Stimulated activated naive CD8-positive, alpha-beta T cell treated with anti-CD3 and anti-CD28 coated beads, Interleukin-15, Interleukin-2, amounts not matched to agents 100 U/mL and 50 U/mL, for 24 hours (primary cell): ENCODE measurements around the gene UGT1A4.

Source experiments
- ATAC-seq: fragments of 150-1000 bp; cut with Tn5 transposase; one replicate; pipeline ENCODE4 v1.10.0; 2021
- DNase-seq: peaks from one replicate; pipeline ENCODE4 v3.0.0; 2021

Gene UGT1A4

DNA sequence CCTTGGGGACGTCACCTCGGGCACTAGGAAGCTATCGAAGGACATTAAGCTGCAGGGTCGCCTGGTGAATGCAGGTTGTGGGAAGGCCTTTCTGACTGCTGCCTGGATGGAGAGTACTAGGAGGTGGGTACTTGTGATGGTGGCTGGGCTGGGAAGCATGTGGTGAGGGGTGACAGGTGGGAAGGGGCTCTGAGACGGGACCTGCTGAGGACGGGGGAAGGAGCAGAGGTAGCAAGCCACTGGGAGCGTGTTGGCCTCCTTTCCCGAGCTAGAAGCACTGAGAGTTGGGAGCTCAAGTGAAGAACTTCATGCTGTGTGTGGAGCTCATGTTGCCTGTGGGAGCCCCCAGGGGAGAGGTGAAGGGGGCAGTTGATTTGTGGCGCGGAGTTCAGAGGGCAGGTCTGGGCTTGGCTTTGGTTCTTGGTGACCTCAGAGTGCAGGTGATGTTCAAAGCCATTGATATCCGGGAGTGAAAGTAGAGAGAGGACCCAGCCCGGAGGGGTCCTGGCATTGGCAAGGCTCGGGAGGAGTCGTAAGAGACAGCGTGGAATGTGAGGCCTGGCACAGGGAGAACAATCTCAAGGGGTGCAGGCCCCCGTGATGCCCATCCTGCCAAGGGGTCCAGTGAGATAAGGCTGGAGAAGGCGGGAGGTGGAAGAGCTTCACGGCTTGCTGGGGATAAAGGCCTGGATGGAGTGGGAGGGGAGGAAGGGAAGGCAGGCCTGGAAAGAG is 72.8 kb downstream of the UGT1A4 start:
- ATAC-seq (no peak), DNase-seq (no peak)

GRCh38 chr2:233791883-233792329 is 73.4 kb downstream of the UGT1A4 start:
- ATAC-seq (no peak), DNase-seq (no peak)

GRCh38 chr2:233792720-233793119 is 74.2 kb downstream of the UGT1A4 start:
- no peak for ATAC-seq
- DNase-seq, result no peak

DNA sequence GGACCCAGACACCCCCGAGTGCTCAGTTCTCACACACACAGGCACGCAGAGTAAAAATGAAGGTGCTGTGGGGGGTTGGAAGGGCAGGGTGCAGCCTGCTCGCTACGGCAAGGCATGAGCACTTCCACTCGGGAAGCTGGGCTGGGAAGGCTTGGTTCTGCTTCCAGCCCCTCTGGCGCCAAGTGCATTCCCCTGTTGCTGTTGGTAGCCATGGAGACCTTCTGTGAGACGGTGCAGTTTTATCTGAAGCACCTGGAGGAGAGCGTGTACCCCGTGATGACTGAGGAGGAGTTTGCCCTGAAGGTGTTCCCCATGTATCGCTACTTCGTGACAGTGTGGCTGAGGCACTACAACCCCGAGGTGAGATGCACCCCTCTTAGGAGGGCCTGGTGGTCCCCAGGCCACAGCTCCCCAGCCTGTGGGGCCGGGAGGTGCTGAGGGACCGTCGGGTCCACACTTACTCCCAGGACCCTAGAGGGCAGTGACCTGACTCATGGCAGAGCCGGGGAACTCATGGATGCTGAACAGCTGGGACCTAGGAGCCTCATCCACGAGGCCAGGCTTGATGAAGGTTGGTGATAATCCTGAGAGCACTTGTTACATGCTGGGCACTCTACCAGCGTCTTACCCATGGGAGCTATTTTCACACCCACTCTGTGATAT is 75.1 kb downstream of the UGT1A4 start:
- no peak for ATAC-seq
- DNase-seq, result no peak

DNA sequence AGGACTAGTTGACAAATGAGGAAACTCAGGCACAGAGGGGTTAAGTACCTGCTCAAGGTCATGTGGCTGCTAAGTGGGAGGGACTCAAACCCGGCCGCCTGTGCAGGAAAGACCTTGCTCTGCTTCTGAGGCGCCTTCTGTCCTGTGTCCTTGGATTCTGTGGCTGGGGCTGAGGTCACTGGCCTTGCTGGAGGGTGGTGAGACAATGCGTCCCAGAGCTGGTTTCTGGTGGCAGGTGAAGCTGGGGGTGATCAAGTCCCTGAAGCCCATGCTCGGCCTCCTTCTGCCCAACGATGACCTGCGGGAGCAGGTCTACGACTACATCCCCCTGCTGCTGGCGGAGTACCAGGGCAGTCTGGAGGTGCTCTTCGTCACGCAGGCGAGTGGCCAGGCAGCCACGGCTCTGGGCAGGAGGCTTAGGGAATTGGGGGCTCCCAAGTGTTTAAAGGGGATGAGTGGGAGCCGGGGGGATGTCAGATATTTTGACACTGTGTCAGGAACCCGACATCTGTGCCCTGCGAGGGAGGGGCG is 75.7 kb downstream of the UGT1A4 start:
- DNase-seq (no peak), ATAC-seq (no peak)

- no peak for DNase-seq
- no peak for ATAC-seq
Observed at GRCh38 chr2:233795735-233796171, 77.2 kb downstream of the UGT1A4 start.

DNA sequence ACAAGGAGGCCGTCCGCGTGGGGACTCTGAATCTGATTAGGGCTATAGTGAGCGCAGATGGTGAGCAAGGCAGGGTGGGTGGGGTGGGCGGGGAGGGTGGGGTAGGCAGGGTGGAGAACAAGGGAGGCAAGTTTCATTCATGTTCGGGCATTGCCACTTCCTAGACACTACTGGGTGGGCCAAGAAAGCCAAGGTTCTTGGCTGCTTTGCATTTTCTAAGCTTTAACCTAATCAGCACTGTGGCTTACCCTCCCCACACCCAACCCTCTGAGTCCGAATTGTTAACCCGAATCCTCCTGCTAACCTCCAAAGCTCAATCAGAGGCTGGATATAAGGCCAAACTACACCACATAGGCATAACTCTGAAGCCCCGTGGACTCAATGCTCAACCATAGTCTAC is 77.7 kb downstream of the UGT1A4 start:
- no peak for DNase-seq
- ATAC-seq, result no peak

GRCh38 chr2:233798335-233799086 is 80.0 kb downstream of the UGT1A4 start:
- no peak for DNase-seq
- ATAC-seq, result no peak

GRCh38 chr2:233799087-233799665 is 80.6 kb downstream of the UGT1A4 start:
- DNase-seq, result no peak

GRCh38 chr2:233799716-233800115 is 81.2 kb downstream of the UGT1A4 start:
- ATAC-seq (no peak), DNase-seq (no peak)

More at GRCh38 chr2:233799087-233799665, 80.6 kb downstream of the UGT1A4 start:
- no peak for ATAC-seq

DNA sequence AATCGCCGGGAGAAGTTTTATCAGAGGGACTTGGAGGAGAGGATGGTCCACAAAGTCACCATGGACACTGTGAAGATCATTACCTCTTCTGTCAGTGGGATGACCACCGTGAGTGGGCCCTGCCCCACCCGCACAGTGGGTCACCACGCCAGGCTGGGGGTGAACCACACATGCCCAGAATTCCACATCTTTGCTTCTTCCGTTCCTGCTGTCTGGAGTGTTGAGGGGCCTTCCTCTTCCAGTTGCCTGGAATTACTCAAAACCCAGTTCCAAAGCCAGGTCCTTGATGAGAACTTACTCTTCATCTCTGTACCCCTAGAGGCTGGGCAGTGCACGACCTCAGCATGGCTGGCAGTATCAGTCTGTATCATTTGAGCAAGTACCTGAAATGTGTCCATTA is 81.7 kb downstream of the UGT1A4 start:
- ATAC-seq (no peak), DNase-seq (no peak)

DNA sequence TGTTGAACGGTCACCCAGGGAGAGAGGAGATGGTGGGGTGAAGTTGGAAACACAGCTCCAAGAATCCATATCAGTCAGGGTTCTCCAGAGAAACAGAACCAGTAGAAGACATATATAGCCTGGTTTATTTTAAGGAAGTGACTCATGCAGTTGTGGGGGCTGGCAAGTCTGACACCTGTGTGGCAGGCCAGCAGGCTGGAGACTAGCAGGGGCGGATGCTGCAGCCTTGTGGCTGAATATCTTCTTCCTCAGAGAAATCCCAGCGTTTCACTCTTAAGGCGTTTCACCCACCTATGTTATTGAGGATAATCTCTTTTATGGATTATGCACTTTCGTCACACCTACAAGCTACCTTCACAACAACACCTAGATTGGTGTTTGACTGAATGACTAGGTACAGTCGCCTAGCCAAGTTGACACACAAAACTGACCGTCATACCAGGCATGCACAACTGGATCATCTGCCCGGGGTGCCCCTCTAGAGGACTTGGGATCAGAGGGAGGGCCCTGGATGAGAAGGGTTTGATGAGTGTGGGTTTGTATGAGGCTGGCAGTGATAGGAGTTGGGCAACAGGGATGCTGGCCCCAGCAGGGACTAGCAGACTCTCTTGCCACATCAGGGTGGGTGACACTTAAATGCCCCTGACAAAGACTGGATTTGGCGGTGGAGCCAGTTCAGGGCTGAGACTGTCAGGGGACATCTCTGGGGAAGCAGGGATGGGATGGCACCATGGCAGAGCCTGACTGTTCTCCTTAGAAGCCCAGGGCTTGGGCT is 83.0 kb downstream of the UGT1A4 start:
- no peak for ATAC-seq
- peak; percentile 24 for DNase-seq

DNA sequence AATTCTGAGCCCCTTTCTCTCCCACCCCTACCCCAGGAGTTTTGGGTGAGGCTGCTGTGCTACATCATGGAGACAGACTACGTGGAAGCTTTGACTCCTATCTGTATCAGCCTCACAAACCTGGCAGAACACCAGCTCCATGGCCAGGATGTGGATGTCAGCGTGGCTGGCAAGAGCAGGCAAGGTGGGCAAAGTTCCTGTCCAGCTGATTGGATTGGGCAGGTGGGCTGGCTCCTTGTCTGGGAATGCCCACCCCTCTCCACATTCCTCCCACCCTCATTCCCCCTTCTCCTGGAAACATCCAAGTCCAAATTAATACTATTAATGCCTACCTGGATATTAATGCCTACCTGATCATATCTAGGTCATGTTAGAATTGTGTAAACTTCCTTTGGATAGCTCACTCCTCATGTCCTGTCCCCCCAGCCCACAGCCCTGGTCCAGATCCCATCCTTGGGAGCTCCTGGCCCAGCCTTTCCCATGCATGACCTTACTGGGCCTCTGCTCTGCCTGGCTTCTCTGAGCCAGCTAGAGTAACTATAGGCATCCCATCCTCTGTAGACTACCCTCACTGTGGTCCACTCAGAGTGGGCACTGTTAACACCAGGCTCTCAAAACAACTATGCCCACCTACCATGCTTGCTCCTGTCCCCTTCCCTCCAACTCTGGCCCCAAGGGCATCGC is 83.7 kb downstream of the UGT1A4 start:
- no peak for ATAC-seq

DNA sequence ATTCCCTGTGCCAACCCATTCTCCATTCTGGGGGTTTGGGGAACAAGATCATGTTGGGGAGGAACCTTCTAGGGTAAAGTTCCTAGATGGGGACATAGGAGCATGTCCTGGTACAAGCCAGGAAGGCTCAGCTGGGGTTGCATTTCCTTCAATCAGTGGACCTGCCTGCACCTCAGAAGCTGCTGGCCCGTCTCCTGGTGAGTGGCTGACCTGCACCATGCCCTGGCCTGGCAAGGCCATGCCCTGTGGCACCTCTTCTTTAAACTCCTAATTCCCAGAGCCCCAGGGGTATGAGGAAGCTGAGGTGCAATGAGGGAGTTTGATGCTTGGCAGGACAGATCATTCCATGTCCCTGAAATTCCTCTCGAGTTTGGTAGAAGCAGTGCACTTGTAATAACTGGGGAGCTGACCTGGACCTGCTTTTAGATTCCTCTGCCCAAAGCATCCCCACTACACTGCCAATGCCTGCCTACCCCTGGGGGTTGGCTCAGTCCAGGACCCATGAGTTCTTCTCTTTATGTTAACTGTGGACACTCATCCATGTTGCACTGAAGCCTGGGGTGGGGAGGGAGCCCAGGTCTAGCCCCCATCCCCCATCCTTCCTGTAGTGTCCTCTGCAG is 84.9 kb downstream of the UGT1A4 start:
- DNase-seq (no peak), ATAC-seq (no peak)

More for the DNA sequence above, 83.7 kb downstream of the UGT1A4 start:
- DNase-seq, result no peak

- no peak for DNase-seq
- ATAC-seq, result no peak
Observed at GRCh38 chr2:233803994-233804393, 85.5 kb downstream of the UGT1A4 start.

DNA sequence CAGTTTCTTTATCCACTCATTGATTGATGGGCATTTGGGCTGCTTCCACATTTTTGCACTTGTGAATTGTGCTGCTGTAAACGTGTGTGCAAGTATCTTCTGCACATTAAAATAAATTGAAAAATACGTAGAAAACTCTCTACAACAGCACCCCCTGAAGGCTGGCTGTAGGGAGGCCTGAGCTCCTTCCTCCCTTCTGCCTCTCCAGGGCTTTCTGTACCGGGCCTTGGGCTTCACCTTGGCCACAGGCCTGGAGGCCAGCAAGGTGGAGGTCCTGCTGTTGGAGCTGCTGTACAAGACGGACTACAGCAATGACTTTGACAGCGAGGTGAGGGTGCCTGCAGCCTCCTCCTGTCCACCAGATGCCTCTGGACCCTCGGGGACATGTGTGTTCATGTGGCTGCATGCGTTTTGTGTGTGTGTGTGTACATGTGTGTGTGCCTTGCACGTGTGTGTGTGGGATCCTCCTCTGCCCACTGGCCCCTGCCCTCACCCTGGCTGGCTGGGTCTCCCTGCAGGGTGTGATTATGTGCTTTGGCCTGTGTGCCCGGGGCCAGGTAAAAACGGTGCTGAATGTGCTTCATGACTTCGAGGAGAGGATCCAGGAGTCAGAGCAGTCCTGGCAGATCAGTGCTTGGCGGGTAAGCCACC is 88.8 kb downstream of the UGT1A4 start:
- no peak for ATAC-seq
- DNase-seq, result no peak

DNA sequence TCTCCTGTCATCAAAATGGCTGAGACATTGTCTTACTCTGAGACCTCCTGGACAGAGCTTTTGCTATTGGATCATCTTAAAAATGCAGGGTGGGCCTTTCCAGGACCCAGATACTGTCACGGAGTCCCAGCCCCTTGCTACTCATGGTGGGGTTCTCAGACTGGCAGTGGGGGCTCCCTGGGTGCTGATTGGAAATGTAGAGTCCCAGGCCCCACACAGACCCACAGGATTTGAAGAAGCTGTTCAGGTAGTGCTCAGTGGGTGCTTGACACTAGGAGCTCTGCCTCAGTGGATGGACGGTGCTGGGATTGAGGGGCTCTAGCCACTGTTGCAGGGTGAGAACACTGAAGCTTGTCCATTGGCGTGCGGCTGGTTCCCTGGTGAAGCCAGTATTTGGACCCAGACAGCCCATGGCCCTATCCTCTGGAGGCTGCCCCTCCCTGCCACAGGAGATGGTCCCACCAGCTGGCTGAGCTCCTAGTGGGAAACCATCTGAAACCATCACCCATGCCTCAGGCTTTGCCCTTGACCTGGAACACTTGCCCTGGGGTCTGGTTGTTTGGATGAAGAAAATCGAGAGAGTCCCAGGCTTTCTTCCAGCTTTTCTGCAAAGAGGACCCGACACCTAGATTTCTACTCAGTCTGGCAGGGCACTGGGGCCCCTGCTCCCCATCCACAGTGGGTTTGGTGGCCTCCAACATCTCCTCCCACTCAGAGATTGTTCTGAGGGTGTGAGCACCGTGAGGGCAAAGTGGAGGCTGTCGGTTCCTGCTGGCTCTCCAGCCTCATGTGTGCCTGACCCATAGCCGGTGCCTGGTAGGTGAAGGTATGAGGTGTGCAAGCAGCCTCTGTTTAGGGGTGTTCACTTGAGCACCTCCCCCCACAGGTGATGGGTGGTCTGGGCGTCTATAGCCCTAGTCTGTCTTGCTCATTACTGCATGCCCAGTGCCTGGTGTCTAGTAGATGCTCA is 89.7 kb downstream of the UGT1A4 start:
- no peak for DNase-seq
- ATAC-seq, result no peak

DNA sequence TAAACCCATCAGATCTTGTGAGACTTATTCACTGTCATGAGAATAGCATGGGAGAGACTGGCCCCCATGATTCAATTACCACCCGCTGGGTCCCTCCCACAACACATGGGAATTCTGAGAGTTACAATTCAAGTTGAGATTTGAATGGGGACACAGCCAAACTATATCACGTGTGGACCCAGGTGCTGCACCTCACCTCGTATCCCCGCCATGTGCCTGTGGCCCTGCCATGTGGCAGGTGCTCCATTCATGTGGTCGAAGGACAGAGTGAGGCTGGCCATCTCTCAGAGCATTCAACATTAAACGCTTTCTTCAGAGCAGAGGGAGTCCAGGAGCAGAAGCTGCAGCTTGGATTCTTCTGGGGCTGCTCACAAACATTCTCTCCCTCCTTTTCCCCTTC is 91.8 kb downstream of the UGT1A4 start:
- DNase-seq, result no peak
- no peak for ATAC-seq

DNA sequence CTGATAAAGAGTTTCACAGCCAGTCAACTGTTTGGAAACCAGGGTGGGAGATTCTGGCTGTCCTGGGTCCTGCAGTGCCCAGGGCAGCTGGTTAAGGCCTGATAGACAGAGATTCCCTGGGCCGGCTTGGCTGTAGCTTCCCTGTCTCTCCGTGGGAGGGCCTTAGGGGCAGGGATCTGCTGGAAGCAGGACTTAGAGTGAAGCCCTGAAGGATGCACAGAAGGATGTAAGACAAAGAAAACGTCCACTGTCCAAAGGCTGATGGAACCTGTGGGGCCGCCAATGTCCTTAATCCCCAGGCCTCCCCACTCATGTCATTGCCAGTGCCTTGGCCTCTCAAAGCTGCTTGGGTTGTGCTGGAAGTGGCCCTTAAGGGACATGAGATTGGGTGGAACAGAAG is 92.6 kb downstream of the UGT1A4 start:
- DNase-seq, result no peak
- ATAC-seq, result no peak
